GM18519 (cell line): Measurements from ENCODE around the gene ORC2.
"Not testable (repeated sequence)": the region's sequence is repeated elsewhere in the genome, so short reads cannot be mapped to it uniquely, and the experiment has no call there.

Experiments
- ATAC-seq: cut with Tn5 transposase; IDR thresholded peaks from one replicate; pipeline ENCODE4 v1.9.1; 2021; ENCODE audit warnings: mild to moderate bottlenecking, moderate library complexity; ENCODE audit not compliant: unreplicated experiment, low FRiP score

The ORC2 gene

DNA sequence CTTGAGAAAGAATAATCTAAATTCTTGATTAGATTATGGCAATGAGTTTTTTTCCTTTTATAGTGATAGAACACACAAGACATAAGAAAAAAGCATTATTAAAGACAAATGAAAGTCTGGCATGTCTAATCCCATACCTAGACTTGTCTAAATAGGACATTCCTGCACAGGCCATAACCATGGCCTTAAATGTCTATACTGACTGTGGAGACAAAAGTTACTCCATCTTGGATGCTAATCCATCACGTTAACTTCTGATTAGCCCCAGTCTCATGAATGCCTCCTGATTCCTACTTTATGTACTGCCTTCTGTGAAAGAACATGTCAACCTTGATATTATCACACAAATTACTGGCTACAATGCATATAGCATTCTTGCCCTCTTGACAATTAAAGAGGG lies 23.6 kb downstream of the ORC2 start:
- no peak for ATAC-seq

DNA sequence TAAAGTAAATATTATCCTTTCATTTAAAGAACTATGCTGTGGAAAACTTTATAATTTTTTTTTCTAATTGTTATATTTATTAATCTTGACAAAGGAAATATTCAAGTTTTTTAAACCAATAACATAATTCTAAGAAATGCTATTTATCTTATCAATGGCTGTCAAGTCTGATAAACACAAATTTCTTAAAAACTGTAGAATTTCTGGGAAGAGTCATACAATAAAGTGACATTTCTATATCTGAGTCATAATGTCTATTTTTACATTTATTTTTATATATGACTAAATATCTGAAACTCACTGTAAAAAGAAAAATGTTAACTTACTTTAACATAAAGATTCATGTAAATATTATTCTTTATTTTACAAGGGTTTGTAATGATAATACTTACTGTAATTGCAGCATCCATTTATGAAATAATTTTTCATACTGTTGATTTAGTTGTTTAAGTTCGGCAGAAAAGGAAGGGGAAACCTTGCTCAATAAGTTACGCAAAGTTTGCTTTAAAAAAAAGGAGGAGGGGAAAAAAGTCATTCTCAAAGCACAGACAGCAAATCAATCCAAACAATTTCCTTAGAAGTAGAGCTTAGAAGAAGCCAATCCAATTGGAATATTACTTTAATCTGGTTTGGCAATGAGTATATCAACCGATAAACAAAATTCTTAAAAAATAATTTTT lies 32.4 kb downstream of the ORC2 start:
- ATAC-seq = no peak

DNA sequence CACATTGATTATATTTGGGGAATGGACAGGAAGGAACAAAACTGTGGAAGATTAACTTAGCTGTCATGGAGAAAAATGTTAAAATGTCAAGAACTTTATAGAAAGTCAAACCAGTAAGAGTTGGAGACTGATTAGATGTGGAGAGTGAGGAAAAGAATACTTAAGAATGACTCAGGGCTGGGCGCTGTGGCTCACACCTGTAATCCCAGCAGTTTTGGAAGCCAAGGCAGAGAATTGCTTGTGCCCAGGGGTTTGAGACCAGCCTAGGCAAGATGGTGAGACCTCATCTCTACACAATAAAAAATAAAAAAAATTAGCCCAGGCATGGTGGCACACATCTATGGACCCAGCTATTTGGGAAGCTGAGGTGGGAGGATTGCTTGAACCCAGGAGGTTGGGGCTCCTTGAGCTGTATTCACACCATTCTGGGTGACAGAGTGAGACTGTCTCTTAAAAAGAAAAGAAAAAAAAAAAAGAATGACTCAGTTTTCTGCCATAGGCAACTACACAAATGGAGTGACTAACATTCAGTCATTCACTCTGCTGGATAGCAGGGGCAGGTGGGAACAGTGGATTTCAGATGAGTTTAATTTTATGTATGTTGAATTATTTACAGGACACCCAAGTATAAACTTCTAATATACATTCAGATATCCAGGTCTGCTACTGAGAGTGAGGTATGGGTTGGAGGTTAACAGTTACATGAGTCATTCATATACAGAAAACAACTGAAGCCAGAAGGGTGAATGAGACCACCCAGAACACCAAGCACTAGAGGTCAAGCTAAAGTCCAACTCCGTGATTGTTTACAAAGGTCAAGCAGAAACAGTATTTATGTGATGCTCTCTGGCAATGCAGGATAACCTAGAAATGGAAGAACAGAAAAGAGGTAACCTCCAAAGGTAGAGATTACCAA lies 33.9 kb downstream of the ORC2 start:
- no peak for ATAC-seq

DNA sequence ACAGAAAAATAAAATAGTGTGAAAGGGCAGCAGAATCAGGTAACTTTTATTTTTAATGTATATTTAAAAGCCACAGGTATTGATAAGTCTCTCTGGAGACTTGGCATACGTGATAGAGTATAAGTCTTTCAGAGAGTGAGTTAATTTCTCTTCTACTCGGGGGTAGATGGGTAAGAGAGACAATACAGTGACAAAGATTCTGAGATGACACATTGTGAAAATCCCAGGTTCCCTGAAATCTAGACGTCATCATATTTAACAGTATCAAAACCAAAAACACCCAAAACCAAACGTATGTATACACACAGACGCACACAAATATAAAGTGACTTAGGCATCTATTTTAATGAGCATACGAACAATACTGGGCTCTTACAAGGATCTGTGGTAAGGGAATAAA lies 41.0 kb downstream of the ORC2 start:
- ATAC-seq = no peak

DNA sequence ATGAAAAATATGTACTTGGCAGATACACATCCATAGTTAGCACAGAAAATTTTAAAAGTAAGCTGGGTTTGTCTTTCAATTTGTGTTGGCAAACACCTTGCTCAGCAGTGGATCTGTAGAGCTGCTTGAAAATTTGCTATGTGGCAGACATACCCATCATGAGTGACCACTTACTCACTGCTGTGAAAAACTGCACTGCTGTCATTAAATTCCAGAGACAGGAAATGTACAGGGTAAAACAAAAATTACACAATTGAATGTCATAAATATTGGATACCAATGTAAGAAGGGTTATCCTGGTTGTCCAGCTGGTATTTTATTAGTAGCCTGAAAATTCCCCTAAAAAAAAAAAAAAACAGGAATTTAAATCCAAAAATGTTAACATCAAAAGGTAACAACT lies 49.8 kb downstream of the ORC2 start:
- ATAC-seq = no peak

DNA sequence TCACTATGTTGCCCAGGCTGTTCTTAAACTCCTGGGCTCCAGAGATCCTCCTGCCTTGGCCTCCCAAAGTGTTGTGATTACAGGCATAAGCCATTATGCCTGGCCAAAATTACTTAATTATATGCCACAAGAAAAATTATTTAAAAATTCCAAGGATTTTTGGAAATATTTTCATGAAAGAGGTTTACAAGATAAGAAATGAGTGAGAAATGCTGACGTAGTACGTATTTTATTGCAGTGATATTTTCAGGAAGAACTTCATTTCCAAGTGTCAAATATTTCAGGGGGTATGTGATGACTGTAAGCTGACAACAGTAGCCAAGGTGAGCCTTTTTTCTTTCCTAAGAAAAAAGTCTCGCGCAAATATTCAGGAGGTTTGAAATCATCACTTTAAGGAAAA lies 53.5 kb downstream of the ORC2 start:
- no peak for ATAC-seq

DNA sequence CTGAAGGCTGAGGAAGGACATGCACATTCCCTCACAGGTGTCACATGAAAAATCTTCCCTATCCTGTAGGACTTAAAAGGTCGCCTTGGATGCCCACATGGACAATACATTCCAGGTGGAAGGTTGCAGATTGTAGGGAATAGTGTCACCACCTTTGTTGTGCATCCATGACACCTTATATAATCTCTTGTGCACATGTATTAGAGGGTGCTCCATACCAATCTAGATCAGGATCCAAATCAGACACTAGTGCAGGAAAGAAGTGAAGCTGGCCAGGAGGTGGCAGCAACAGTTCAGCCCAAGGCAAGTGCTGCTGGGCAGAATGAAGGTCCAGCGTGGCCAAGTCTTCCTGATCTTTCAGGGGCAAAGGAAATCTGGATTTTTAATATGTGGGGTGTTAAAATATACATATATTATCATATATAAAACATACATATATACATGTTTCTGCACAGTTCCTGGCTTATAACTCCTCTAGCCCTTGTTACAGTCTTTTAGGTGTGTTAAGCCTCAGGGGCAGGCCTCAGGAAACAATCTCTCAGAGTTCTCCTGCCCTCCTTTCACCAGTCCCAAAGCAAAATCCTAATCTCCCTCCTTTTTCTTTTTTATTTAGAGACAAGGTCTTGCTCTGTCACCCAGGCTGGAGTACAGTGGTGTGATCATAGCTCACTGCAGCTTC lies 57.7 kb downstream of the ORC2 start:
- ATAC-seq = no peak

DNA sequence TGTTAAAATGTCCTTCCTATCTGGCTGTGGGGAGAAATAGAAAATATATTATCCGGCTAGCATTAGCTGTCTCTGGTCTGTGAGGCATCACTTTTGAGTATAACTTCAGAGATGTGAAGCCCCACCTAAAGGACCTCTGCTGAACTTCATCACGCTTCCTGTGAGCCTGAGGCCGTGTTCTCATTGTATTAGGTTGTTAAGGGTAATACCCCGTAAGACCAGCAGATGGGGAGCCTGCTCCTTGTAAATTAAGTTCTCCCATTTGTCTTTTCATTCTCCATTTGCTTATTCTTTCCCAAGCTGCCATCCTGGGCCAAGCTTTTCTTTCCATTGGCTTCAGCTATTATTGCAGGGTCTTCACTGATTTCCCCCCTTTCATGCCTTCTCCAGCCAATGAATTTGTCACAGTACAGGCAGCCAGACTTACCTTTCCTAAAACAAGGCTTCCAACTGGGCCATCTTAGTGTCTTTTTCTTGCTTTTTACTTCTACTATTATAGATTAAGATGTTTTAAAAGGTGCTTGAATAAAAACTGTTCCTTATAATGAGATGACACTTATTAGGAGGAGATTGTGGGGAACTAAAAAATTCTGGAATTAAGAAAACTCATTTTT lies 61.9 kb downstream of the ORC2 start:
- ATAC-seq = peak; percentile 93

DNA sequence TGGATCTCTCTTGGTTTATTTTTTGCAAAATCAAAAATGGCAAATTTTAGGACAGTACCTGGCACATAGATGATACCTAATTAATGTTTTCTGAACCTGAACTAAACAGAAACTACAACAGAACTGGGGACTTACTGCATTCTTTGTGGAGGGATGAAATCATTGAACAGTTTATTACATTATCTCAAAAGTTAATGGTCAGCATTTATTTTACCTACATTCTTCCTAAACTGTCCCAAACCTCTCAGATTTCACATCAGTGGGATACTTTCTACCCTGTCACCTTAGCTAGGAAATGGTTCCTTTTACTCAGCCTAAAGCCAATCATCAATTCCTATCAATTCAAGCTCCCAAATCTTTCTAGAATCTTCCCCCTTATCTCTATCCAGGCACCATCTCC lies 64.0 kb downstream of the ORC2 start:
- no peak for ATAC-seq

DNA sequence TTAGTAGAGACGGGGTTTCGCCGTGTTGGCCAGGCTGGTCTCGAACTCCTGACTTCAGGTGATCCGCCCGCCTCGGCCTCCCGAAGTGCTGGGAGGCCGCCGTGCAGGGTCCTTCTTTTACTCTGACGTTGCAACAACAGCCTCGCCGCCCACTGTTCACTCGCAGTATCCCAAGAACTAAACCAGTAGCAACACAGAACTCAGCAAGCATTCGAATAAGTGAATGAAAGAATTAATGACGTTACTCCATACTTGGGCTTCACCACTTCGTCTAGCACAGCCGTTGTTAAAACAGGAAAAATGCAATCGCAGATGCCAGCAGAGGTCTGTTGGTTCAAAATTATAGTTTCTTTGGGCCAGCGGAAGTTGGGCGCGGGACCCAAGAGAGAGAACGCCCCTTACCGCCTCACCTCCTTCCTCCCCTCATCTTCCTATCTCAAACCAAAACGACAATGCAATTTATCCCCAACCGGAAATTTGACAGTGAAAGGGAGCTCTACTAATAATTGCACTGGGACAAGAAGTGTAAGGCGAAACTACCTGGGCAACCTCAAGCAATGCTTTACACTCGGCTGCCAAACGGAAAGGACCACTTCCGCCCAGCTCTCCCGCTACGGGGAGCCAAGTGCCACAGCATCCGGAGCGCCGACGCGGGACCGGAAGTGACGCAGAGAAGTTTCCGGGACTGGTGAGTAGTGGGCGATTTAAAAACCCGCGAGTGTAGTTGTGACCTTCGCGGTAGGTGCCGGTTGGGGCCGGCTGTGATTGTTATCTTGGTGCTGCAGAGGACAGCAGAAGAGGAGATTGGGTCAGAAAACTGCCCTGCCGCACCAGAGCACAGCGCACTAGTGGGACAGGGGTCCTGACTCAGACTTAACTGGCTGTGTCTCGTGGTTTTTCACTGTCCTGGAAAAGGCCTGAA lies 74.5 kb downstream of the ORC2 start, which contains the start of the genes NIF3L1 and PPIL3:
TSS of gene NIF3L1 (plus strand) at position 668 of the 922 bp plus-strand sequence. CDS start 2,573 bp downstream, outside the sequence.
TSS of gene PPIL3 (minus strand) at position 374 of the 922 bp plus-strand sequence. CDS start 1,462 bp downstream, outside the sequence.
- peak; percentile 79 for ATAC-seq

DNA sequence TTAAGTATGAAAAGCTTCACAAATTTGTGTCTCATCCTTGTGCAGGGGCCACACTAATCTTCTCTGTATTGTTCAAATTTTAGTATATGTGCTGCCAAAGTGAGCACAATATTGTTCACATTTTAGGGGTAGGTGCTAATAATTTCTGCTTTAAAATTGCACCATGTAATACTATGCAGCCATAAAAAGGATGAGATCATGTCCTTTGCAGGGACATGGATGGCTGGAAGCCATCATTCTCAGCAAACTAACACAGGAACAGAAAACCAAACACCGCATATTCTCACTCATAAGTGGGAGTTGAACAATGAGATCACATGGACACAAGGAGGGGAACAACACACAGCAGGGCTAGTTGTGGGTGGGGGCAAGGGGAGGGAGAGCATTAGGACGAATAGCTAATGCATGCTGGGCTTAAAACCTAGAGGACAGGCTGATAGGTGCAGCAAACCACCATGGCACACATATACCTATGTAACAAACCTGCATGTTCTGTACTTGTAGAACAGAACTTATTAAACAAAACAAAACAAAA lies 81.7 kb downstream of the ORC2 start:
- not testable (repeated sequence) for ATAC-seq

DNA sequence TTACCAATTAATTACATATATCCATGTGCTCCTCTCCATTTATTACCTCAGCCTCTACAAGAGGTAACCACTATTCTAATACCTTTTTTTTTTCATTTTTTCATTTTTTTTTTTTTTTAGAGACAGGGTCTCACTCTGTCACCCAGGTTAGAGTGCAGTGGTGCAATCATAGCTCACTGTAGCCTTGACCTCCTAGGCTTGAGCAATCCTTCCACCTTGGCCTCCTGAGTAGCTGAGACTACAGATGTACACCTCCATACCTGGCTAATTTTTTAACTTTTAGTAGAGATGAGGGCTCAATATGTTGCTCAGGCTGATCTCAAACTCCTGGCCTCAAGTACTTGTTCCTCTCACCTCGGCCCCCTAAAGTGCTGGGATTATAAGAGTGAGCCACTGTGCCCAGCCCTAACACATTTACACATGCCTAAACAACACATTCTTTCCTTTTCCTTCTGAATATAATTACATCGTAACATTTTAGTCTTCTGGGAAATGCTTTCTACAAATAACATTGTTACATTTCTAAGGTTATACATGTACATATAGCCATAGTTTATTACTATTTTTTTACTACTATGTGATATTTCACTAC lies 85.1 kb downstream of the ORC2 start:
- no peak for ATAC-seq

DNA sequence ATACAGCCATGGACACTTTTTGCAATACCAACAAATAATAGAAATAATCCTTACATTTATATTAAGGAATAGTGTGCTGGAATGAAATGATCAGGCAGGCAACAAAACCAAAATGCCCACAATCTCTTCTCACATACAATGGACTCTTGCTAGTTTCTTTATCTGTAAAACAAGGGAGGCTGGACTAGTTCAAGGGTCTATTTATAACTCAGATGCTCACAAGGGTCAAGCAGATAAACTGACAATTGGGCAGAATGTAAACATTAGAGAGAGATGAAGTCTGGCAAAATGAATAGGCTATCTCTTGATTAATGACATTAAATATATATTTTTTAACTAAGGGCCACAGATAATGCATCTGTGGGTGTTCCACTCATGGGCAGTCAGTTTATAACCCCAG lies 86.0 kb downstream of the ORC2 start:
- ATAC-seq = no peak

DNA sequence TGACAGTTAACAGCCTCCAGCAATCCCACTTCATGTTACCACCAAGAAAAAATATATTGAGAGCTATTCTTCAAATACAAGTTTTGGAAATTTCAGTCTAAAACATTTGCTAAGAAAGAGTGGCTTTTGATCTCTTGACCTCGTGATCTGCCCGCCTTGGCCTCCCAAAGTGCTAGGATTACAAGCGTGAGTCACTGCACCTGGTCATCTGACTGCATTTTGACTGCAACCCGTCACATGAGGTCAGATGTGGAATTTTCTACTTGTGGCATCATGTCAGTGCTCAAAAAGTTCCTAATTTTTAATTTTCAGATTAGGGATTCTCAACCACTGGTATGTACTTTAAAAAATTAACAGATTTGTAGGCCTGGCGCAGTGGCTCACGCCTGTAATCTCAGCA lies 89.9 kb downstream of the ORC2 start:
- ATAC-seq = no peak

DNA sequence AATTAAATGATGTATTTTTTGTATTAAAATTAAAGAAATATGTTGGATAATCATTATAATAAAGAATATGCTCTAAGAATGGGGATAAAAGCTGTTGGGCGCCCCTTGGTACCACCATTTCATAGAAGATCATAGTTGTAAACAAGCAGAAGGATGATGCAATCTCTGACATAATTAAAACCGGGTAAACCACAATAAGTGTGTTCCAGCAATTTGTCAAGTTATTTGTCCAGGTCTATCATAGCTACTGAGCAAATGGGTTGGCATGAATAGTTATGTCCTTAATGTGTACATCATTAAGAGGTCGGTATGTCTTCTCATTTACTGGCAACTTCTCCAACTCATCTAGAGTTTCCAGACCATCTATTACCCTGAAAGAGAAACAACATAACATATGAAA lies 92.3 kb downstream of the ORC2 start:
- no peak for ATAC-seq

DNA sequence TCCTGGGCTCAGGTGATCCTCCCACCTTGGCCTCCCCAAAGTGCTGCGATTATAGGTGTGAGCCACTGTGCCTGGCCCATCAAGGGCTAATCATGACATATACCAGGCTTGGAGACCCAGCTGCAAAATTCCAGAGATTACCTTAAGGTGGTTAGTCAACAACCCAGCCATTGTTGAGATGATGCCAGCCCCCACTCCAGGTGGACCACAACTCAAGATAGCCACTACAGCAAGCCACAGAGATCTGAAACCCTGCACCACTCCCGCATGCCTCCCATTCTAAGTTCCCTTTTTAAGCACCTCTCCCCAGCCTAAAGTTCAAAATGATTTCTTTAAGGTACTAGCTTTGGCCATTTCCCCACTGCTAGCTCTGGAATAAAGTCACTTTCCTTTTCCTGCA lies 94.4 kb downstream of the ORC2 start:
- ATAC-seq = no peak

DNA sequence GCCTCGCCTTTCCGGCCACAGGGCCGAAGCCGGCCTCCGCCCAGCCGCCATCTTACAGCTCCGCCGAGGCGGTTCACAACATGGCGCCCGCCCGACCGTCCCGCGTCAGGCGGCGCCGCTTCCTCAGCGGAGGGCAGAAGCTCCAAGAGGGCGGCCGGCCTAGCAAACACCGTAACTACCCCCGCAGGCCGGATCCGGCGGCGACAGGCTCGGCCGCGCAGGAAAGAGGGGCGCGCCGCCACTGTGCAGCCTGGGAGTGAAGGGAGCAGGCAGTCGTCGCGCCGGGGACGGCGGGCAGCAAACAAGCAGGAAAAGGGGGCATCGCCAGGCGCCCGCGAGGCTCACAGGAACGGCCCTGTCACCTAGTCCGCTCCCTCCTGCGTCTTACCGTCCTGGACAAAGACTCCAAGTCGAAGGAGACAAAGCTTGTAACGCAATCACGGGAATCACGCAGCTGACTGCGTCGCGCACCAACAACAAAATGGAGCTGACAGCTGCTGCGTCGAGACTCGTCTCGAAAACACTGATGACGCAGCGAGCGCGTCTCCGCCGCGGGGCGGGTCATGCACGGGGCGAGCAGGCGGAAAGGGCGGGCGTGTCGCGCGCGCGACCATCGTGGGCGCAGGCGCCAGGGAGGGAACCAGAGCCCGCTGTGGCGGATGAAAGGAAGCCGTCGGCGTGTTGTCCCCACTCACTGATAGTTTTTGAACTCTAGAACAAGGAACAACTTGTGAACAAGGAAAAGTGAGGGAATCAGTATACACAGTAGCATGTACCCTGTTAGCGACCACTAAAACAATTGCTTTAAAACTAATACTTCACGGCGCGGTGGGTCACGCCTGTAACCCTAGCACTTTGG lies 99.1 kb downstream of the ORC2 start, which contains the start of gene CLK1:
TSS of gene CLK1 (minus strand) at position 483 of the 859 bp plus-strand sequence. CDS start 2,796 bp downstream, outside the sequence.
- ATAC-seq = peak; percentile 70

DNA sequence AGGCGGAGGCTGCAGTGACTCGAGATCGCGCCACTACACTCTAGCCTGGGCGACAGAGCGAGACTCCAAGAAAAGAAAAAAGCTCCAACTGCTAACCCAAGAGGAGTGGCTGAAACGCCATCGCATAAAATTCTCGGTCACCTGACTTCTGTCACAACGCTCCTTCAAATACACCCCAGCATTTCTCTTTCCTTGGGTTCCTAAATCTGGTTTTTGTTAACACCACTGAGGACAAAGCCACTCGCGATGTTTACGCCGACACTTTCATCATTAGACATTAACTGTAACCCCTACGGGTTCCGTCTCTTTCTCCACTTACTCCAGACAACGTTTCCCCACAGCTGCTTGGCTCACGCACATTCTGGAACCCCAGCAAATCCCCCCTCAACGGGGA lies 99.7 kb downstream of the ORC2 start:
- no peak for ATAC-seq
